OCI-LY7 (cell line): ENCODE data around the gene JDP2. TPM values are rescaled to one million over a fixed set of nuclear protein-coding genes. Genes with fewer than 3 reads are reported as not detected.

ENCODE experiments used
- BruUV-seq: library from RNA; stranded (reverse); fragments of 400-500 nt; replicated peaks from 2 replicates; lab custom pipeline; 2021; lab: Mats Ljungman, UMichigan
- CTCF ChIA-PET: fragments of 300-600 bp; sonication (Branson Sonifier 250); formaldehyde crosslinking; loops from one replicate; lab custom pipeline; 2022; ENCODE audit warnings: antibody characterized with exemption; ENCODE audit not compliant: unreplicated experiment; lab: Charles Lee
- POLR2A ChIA-PET: fragments of 300-600 bp; sonication (Branson Sonifier 250); formaldehyde crosslinking; loops from one replicate; lab custom pipeline; 2022; ENCODE audit warnings: antibody characterized with exemption; lab: Charles Lee
- DNase-seq: peaks from one replicate; pipeline ENCODE4 v3.0.0-alpha.2; 2015; ENCODE audit warnings: low spot score
- H2AFZ ChIP-seq: fragments of 200-600 bp; sonication (generic), shearing (Covaris generic); 2 replicates; pipeline ENCODE4 v1.6.1; 2014; ENCODE audit warnings: mild to moderate bottlenecking, antibody characterized with exemption, low read length, moderate library complexity
- H3K27ac ChIP-seq: fragments of 200-600 bp; sonication (generic); 2 replicates; pipeline ENCODE4 v1.5.1; 2014; ENCODE audit warnings: mixed run types, low read depth, mild to moderate bottlenecking, moderate library complexity, low read length, inconsistent platforms; ENCODE audit not compliant: poor library complexity, severe bottlenecking
- H3K36me3 ChIP-seq: fragments of 200-600 bp; sonication (generic); 2 replicates; pipeline ENCODE4 v1.6.1; 2014; ENCODE audit warnings: mild to moderate bottlenecking, antibody characterized with exemption, low read length, moderate library complexity, mixed read lengths; ENCODE audit not compliant: insufficient read depth
- H3K4me1 ChIP-seq: fragments of 200-600 bp; sonication (generic); 2 replicates; pipeline ENCODE4 v1.5.1; 2014; ENCODE audit warnings: mild to moderate bottlenecking, low read length; ENCODE audit not compliant: insufficient read depth, poor library complexity, severe bottlenecking
- H3K4me2 ChIP-seq: fragments of 200-600 bp; sonication (generic); 2 replicates; pipeline ENCODE4 v1.6.1; 2014; ENCODE audit warnings: mild to moderate bottlenecking, low read length
- H3K4me3 ChIP-seq: fragments of 200-600 bp; sonication (generic); 2 replicates; pipeline ENCODE4 v1.5.1; 2014; ENCODE audit warnings: mild to moderate bottlenecking, low read depth, low read length; ENCODE audit not compliant: poor library complexity, severe bottlenecking
- H3K79me2 ChIP-seq: fragments of 200-600 bp; sonication (generic); 2 replicates; pipeline ENCODE4 v1.6.1; 2016; ENCODE audit warnings: low read depth, mild to moderate bottlenecking, low read length, moderate library complexity, mixed read lengths; ENCODE audit not compliant: insufficient read depth
- H3K9me2 ChIP-seq: fragments of 200-600 bp; sonication (generic); 2 replicates; pipeline ENCODE4 v1.6.1; 2016; ENCODE audit warnings: mild to moderate bottlenecking, low read length, mixed read lengths; ENCODE audit not compliant: insufficient read depth
- H3K9me3 ChIP-seq: fragments of 200-600 bp; sonication (generic); 2 replicates; pipeline ENCODE4 v1.6.1; 2014; ENCODE audit warnings: mild to moderate bottlenecking, mixed run types, low read length, mixed read lengths
- H4K20me1 ChIP-seq: fragments of 200-600 bp; sonication (generic); 2 replicates; pipeline ENCODE4 v1.6.1; 2014; ENCODE audit warnings: mild to moderate bottlenecking, antibody characterized with exemption, low read length, moderate library complexity, mixed read lengths; ENCODE audit not compliant: insufficient read depth
- EZH2phosphoT487 ChIP-seq: fragments of 200-600 bp; sonication (generic); IDR thresholded peaks from 2 replicates; pipeline ENCODE4 v1.6.1; 2018; ENCODE audit warnings: low read depth, borderline replicate concordance, mild to moderate bottlenecking, mixed run types, antibody characterized with exemption, low read length, moderate library complexity, mixed read lengths
- intact Hi-C: fragments of 100-400 bp; cut with micrococcal nuclease; formaldehyde crosslinking; loops from one replicate; pipeline ENCODE4 v1.10.0; 2022; ENCODE audit not compliant: unreplicated experiment
- total RNA-seq, 2 experiments: library from RNA; depleted of rRNA in 1 of 2; stranded (reverse); fragments of >200 nt in 1 of 2; shearing (Covaris generic) in 1 of 2; gene quantifications; 2 replicates each; pipeline ENCODE4 v1.2.3, GENCODE V29; 2014 to 2022
- TF ChIP-seq, protein P1 (sequence below): fragments of 200-600 bp; sonication (generic); conservative IDR thresholded peaks from 2 replicates; pipeline ENCODE4 v1.5.1; 2014; ENCODE audit warnings: mild to moderate bottlenecking, antibody characterized with exemption, low read length, moderate library complexity, mixed read lengths

JDP2 gene
- total RNA-seq, 2 experiments from 2014 or later = 45.7 to 62.7 TPM

DNA sequence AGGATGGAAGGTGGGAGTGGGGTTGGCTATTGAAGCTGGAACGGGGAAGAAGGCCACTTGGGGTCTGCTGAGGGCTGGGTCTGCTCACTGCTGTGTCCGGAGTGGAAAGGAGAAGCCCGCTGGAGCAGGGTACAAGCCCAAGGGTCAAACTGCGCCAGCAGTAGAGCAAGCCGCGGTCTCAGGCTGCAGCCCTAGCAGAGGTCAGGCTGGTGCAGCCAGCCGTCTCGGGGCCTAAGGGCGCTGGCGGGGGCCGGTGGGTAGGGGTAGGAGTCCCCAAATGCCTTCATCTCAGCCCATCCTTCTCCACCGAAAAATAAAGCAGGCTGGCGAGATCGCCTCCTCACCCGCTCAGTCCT, 718 bp upstream of the JDP2 start:
- Histone ChIP-seq H3K36me3 (peaks cover 16% of the 10 kb centered on the region), H2AFZ (peak overlapping the region; percentile 51), H3K9me3 (peaks cover 6% of the 10 kb centered on the region), H3K79me2 (peaks cover 49% of the 10 kb centered on the region), H3K4me3 (peak overlapping the region; percentile 76), H4K20me1 (0 out of 2 replicates have a peak, but pooled peaks cover 7% of the 10 kb centered on the region), H3K4me1 (peaks cover 46% of the 10 kb centered on the region), H3K27ac (peak overlapping the region; percentile 77), H3K9me2 (no peaks in the 10 kb centered on the region), H3K4me2 (peak overlapping the region; percentile 92)
- ChIA-PET CTCF (no interaction called here), POLR2A (no interaction called here)
- BruUV-seq = no TSS peak
- TF ChIP-seq EZH2phosphoT487 = no peak
- TF ChIP-seq, protein P1, sequence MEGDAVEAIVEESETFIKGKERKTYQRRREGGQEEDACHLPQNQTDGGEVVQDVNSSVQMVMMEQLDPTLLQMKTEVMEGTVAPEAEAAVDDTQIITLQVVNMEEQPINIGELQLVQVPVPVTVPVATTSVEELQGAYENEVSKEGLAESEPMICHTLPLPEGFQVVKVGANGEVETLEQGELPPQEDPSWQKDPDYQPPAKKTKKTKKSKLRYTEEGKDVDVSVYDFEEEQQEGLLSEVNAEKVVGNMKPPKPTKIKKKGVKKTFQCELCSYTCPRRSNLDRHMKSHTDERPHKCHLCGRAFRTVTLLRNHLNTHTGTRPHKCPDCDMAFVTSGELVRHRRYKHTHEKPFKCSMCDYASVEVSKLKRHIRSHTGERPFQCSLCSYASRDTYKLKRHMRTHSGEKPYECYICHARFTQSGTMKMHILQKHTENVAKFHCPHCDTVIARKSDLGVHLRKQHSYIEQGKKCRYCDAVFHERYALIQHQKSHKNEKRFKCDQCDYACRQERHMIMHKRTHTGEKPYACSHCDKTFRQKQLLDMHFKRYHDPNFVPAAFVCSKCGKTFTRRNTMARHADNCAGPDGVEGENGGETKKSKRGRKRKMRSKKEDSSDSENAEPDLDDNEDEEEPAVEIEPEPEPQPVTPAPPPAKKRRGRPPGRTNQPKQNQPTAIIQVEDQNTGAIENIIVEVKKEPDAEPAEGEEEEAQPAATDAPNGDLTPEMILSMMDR = no peak
- intact Hi-C loops = loop anchor here (2.0 kb wide), 2 partner anchors 44 to 60 kb away; no protein-coding TSS in a partner anchor
- DNase-seq = peak; percentile 49

DNA sequence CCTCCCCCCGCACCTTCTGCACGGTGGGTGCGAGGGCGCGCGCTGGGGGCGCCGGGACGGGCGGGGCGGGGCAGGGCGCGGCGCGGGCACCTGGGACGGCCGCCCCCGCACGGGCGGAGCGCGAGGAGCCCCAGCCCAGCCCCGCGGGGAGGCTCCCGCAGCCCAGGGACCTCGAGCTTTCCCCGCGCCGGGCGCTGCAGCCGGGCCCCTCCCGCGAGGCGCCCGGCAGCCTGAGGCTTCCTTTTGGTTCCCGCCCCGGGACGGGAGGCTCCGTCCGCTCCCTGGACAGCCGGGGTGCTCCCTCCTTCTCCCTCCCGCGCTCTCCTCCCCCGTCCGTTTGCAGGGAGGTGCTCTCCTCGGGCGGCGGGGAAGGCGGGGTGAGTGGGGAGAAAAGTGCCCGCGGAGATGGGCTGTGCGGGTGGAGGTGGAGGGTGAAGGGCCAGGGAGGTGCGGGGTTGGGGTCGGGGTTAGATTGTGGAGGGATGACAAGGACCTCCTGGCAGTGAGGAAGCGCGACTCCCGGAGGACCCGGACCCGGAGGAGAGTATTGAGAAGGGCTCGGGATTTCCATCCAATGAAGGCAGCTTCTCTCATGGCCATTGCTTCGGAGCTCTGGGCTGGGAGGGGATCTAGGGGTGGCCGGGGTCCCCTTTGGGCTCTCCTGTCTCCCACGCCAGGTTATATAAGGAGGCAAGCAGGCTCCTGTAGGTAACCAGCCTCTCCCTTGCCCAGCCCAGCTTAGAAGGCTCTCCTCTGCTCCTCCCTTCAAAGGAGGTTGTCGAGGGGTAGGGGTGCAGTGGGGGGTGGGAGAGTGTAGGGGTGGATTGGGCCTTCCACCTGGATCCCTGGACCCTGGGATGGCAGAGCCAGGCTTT, 645 bp downstream of the JDP2 start:
- Histone ChIP-seq H4K20me1 (0 out of 2 replicates have a peak, but pooled peaks cover 7% of the 10 kb centered on the region), H3K27ac (peak overlapping the region; percentile 62), H3K36me3 (peaks cover 27% of the 10 kb centered on the region), H3K9me3 (peaks cover 6% of the 10 kb centered on the region), H3K79me2 (peaks cover 55% of the 10 kb centered on the region), H3K9me2 (no peaks in the 10 kb centered on the region), H2AFZ (peak overlapping the region; percentile 12; the same call in 1 of the 2 replicates), H3K4me3 (peak overlapping the region; percentile 90), H3K4me2 (peak overlapping the region; percentile 80), H3K4me1 (peaks cover 50% of the 10 kb centered on the region)
- peak; percentile 45 for DNase-seq
- intact Hi-C loops = no loop called here
- BruUV-seq = no TSS peak
- TF ChIP-seq, protein P1 = no peak
- TF ChIP-seq EZH2phosphoT487 = no peak
- ChIA-PET POLR2A (interaction anchor here (0.5 to 3.8 kb wide), 5 partner anchors 9 to 1007 kb away, joined by 3 to 35 read pairs (median 5); no protein-coding TSS in a partner anchor), CTCF (interaction anchor here (0.6 to 0.7 kb wide), 4 partner anchors 26 to 447 kb away, joined by 3 to 17 read pairs (median 6); no protein-coding TSS in a partner anchor)
